Fibroblast of the aortic adventitia (primary cell): ENCODE results near the gene ADCY9. TPM values are rescaled to one million over a fixed set of nuclear protein-coding genes. Genes with fewer than 3 reads are reported as not detected.
"Not testable (repeated sequence)": the region's sequence is repeated elsewhere in the genome, so short reads cannot be mapped to it uniquely, and the experiment has no call there.

Experiments used
- DNase-seq: peaks from one replicate; pipeline ENCODE4 v3.0.0-alpha.2; 2010; ENCODE audit warnings: low read depth
- H3K4me3 ChIP-seq: 2 replicates; pipeline ENCODE4 v1.5.1; 2011; ENCODE audit warnings: low read depth, mild to moderate bottlenecking, control low read depth, low read length, moderate library complexity
- total RNA-seq: library from RNA; depleted of rRNA; stranded (reverse); fragments of >200 nt; gene quantifications from 2 replicates; pipeline ENCODE4 v1.2.3, GENCODE V29; 2012; ENCODE audit warnings: low replicate concordance
- TF ChIP-seq, protein P1 (sequence below): IDR thresholded peaks from 2 replicates; pipeline ENCODE4 v1.5.1; 2011; ENCODE audit warnings: mild to moderate bottlenecking, low read length, control low read depth, inconsistent platforms; ENCODE audit not compliant: insufficient read depth

ADCY9 gene
- total RNA-seq, 1 donor, result 23.6 TPM

DNA sequence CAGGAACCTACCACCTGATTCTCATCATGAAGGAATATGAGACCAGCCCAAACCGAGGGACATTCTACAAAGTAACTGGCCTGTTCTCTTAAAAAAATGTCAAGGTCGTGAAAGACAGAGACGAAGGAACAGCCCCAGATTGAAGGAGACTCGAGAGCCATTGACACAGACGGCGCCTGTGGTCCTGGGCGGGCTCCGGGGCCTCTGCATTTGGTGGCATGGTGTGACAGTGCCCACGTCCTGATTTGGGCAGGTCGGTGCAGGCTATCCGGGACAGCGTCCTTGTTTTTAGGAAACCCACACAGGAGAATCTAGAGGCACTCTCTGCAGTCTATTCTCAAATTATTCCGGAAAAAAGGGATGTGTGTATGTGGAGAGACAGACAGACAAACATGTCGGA is 64.1 kb downstream of the ADCY9 start:
- H3K4me3 ChIP-seq, result no peak overlapping the region

GRCh38 chr16:4051591-4051990 is 64.7 kb downstream of the ADCY9 start:
- H3K4me3 ChIP-seq, result no peak overlapping the region
- no peak for DNase-seq
- TF ChIP-seq, protein P1, sequence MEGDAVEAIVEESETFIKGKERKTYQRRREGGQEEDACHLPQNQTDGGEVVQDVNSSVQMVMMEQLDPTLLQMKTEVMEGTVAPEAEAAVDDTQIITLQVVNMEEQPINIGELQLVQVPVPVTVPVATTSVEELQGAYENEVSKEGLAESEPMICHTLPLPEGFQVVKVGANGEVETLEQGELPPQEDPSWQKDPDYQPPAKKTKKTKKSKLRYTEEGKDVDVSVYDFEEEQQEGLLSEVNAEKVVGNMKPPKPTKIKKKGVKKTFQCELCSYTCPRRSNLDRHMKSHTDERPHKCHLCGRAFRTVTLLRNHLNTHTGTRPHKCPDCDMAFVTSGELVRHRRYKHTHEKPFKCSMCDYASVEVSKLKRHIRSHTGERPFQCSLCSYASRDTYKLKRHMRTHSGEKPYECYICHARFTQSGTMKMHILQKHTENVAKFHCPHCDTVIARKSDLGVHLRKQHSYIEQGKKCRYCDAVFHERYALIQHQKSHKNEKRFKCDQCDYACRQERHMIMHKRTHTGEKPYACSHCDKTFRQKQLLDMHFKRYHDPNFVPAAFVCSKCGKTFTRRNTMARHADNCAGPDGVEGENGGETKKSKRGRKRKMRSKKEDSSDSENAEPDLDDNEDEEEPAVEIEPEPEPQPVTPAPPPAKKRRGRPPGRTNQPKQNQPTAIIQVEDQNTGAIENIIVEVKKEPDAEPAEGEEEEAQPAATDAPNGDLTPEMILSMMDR, result no peak

More for the DNA sequence above, 64.1 kb downstream of the ADCY9 start:
- TF ChIP-seq, protein P1, result no peak
- no peak for DNase-seq

GRCh38 chr16:4049031-4049430 is 67.2 kb downstream of the ADCY9 start:
- no peak for DNase-seq
- TF ChIP-seq, protein P1, result no peak
- no peak overlapping the region for H3K4me3 ChIP-seq

DNA sequence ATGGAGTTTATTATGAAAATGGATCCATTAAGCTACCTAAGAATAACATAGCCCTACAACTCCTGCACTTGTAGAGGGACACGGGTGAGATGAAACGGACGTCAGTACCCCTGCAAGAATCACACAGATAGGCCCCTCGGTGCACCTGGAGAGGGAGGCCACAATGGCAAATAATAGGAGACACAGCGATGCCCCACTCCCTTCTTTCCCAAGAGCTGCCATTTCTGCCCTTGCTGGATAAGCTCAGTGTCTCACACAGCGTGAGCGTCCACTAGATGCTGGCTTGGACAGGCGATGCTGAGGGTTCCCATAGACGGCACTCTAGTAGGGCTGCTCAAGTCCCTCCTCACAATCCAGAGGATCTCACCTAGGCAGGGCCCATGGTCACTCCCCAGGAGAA is 67.8 kb downstream of the ADCY9 start:
- DNase-seq, result no peak
- TF ChIP-seq, protein P1, result no peak
- H3K4me3 ChIP-seq, result no peak overlapping the region

DNA sequence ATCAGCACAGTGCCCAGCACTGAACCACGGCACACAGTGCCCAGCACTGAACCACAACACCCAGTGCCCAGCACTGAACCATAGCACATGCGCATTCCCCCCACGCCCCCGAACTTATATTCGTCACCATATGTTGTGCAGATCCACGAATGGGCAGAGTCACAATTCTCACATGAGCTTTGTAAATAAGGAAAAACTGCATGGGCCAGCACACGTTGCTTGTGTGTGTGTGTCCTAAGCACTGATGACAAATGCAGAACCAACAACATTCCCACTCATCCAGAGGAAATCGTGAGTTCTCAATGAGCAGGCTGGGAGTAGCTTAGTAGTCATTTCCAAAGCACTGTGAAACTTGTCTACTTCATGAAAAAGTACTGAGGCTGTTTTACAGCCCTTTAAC is 70.0 kb downstream of the ADCY9 start:
- TF ChIP-seq, protein P1, result no peak
- no peak for DNase-seq
- H3K4me3 ChIP-seq, result no peak overlapping the region

GRCh38 chr16:4045561-4045960 is 70.7 kb downstream of the ADCY9 start:
- DNase-seq, H3K4me3 ChIP-seq: not testable (repeated sequence)

DNA sequence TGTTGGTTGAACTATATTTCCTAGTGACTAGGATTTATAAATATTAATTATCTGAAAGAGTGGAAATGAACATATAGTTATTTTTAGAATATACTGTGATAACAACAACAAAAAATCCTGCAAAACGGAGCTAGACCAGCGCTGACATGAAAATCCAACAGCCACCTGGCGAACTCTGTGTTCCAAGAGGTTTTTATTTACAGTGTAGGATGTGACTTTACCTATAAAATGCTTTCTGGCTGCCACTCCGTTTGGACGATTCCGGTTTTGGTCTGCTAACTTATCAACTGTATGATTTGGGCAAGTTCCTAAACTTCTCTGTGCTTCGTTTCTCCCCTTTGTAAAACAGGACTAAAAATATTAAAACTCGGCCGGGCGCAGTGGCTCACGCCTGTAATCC is 73.7 kb downstream of the ADCY9 start:
- TF ChIP-seq, protein P1, result no peak
- H3K4me3 ChIP-seq, result no peak overlapping the region
- no peak for DNase-seq

DNA sequence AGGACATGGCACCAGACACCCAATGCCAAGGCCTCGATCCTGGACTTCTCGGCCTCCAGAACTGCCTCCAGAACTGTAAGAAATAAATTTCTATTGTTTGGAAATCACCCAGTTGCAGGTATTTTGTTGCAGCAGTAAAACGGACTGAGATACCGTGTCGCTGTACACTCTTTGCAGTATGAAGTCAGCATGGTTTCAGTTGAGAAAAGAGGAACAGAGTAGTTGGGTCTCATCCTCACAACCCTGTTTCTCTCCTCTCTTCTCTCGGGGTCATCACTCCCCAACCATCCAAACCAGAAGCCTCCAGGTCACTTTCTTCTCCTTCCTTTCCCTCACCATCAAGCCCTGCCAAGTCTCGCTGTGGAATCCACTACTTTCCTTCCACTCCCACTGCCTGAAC is 77.8 kb downstream of the ADCY9 start:
- no peak for DNase-seq
- TF ChIP-seq, protein P1, result no peak
- H3K4me3 ChIP-seq, result no peak overlapping the region

- H3K4me3 ChIP-seq, DNase-seq: not testable (repeated sequence)
Measured at GRCh38 chr16:4036952-4037351, 79.3 kb downstream of the ADCY9 start.
